HG03196 (cell line): ENCODE results near the gene ARSI.

Experiments used
- ATAC-seq: cut with Tn5 transposase; IDR thresholded peaks from one replicate; pipeline ENCODE4 v1.9.1; 2021; ENCODE audit not compliant: unreplicated experiment

Gene ARSI

GRCh38 chr5:150327139-150327538 is 24.4 kb upstream of the ARSI start:
- no peak for ATAC-seq

GRCh38 chr5:150326707-150327106 is 24.0 kb upstream of the ARSI start:
- ATAC-seq = no peak

GRCh38 chr5:150325426-150325825 is 22.7 kb upstream of the ARSI start:
- ATAC-seq = no peak

DNA sequence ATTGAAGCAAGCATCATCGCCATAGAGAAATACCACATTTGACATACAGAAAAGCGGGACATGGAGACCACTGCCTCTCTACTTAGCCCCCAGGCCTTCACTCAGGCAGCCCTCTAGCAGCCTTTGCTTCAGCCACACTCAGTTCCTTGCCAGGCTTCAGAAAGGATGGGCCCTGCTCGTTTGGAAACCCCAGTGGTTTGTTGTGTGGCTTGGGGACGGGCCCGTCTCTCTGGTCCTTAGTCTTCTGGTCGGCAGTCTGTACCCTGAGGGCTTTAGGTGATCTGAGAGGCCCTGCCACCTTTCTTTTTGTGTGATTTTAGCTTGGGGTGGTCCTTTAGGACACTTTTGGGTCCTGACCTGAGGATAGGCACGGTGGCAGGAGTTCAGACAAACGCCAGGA is 21.1 kb upstream of the ARSI start:
- ATAC-seq = no peak

DNA sequence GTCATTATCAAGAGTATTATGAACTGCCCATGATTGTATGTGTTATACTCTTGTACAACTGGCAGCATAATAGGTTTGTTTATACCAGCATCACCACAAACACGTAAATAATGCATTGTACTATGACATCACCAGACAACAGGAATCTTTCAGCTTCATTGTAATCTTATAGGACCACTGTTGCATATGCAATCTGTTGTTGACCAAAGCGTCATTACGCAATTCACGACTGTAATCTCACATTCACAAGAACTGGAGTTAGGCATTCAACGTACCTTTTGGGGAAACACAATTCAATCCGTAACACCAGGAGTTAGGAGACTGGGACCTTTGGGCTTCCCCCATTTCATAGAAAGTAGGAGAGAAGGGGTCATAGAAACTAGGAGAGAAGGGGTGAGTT is 20.4 kb upstream of the ARSI start:
- no peak for ATAC-seq

DNA sequence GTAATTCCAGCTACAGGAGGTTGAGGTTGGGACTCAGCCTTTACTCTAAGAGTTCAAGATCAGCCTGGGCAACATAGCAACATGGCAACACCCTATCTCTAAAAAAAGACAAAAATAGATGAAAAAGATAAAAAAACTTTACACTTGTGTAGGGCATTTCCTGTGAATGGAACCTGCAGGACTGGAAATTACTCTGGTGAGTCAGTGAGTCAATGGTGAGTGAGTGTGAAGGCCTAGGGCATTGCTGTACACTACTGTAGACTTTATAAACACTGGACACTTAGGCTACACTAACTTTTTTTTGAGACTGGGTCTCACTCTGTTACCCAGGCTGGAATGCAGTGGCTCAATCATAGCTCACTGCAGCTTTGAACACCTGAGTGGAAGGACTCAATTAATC is 19.5 kb upstream of the ARSI start:
- no peak for ATAC-seq

DNA sequence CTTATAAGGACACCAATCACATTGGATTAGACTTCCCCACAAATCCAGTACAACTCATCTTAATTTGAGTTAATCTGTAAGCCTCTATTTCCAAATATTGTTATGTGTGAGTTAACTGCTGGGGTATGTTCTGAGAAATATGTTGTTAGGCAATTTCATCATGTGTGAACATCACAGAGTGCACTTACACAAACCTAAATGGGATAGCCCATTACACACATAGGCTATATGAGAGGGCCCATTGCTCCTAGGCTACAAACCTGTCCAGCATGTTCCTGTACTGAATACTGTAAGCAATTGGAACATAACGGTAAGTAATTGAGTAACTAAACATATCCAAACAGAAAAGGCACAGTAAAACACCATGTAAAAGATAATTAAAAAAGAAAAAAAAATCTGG is 19.1 kb upstream of the ARSI start:
- ATAC-seq = no peak

DNA sequence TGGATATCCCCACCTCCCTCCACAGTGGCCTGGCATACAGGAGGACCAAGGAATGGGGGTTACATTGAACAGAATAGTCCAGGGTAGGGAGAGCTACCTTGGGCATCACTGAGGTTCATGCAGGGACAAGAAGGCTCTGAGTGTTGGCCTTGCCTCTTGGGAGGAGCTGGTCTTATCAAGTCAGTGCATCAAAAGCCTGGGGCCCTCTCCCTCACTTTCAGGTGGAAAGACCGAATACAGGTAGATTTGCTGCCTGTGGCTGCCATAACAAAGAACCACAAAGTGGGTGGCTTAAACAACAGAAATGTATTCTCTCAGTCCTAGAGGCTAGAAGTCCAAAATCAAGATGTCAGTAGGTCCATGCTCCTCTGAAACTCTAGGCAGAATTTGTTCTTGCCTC is 18.5 kb upstream of the ARSI start:
- no peak for ATAC-seq

DNA sequence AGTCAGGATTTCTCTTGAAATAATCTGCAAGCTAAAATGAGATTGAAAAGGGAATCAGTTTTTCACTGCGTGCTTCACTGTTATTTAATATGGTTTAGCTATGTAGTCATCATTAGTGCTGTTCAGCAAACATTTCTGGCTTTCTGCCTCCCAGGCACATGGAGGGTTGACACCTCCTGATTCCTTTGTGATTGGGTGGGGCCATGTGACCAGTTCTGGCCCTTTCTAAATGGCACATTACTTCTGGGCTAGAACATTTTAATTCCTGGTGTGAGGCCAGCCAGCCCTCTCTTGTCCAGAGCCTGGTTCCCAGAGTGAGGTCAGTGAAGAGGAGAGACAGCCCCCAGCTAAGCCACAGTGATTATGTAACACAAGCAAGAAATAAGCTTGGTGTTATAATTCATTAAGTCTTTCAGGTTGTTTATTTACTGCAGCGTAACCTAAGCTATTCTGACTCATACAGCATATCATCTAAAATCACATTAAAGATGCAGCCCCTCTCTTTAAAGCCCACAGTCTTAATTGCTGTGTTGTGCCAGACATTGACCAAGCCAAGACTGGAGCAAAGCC is 17.4 kb upstream of the ARSI start:
- no peak for ATAC-seq

DNA sequence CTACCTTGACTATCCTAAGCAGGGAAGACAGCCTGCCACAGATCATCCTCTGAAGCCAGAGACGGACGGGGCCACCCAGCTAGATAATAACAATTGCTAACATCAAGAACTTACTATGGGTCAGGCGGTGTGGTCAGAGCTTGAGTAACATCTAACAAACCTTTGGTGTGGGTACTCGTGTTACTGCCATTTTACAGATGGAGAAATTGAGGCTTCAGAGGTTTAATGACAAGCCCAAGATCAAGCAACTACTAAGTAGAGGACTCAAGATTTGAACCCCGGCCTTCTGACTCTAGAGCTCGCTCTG is 16.7 kb upstream of the ARSI start:
- ATAC-seq = no peak

GRCh38 chr5:150318613-150319483 is 16.1 kb upstream of the ARSI start:
- no peak for ATAC-seq

DNA sequence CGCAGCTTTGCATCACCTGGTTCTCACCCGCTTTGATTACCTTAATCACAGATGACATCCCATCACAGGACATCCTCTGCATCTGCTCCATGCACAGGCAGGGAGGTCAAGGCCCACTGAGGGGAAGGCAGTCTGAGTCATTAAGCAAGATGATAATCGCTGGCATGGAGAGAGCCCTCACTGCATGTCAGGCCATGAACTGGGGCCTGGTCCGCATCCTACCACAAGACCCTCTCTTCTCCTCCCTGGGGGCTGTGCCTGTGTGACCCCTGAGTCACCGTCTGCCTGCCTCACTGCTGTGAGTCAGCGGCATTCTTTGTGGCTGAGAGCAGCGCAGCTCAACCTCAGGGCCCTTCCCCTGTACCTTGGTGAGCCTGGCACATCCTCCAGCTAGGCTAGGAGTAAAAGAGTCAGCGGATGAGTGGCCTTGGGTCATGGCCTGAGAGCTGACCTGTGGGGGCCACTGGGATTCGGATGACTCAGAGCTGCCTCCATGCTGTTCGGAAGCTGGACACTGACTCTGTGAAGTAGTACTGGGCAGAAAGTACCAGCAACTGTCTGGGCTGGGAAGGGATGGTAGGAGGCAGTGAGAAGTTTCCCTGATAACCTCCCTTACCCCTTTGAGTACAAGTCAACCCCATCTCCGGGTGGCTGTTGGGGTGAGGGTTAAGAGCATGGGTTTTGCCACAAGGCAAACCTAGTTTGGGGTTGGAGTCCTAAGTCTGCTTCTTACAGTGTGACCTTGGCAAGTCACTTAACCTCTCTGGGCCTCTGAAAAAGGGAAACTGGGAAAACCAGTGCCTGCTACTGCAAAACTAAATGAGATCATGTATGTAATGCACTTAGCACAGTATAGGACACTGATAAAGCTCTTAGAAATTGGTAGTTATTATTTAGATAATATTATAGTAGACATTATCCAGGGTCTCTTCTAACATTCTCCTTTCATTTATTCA is 14.6 kb upstream of the ARSI start:
- ATAC-seq = no peak

- no peak for ATAC-seq
These were observed 13.6 kb upstream of the ARSI start for GRCh38 chr5:150316320-150316719.

DNA sequence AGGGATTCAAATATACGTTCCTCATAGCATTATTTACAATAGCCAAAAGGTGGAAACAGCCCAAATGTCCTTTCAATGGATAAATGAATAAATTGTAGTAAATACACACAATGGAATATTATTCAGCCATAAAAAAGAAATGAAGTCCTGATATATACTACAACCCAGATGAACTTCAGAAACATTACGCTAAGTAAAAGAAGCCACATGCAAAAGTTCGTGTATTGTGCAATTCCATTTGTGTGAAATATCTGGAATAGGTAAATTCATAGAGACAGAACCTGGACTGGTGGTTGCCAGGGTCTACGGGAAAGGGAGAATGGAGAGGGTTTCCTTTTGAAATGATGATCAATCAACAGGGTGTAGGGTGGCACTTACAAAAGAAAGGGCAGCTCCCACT is 12.5 kb upstream of the ARSI start:
- no peak for ATAC-seq

GRCh38 chr5:150313921-150314716 is 11.4 kb upstream of the ARSI start:
- no peak for ATAC-seq

DNA sequence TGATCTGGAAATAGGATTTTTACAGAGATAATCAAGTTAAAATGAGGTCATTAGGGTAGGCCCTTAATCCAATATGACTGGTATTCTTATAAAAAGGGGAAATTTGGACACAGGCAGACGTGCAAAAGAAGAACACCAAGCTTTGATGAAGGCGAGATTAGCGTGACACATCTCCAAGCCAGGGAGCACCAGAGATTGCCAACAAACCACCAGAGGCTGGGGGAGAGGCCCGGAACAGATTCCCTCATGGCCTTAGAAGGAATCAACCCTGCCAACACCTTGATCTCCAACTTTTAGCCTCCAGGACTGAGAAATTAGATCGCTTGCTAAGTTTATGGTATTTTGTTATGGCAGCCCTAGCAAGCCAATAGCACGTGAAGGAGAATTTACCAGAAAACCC is 10.8 kb upstream of the ARSI start:
- ATAC-seq = no peak

DNA sequence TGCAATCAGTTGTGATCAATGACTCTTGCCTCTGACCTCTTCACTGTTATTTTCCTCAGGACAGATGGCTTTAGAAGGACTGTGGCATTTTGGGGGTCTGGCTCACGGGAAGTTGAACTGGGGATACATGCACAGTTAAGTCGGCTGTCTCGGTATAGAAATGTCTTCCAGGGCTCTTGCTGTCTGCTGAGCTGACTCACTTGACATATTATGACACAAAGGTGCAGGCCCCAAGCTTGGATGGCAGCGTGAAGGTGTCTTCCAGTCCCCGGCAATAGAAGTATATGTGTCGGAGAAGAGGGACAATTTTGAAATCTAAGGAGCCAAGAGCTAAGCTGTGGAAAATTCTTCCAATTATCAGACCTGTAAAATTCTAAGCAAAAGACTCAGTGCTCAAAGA is 9.8 kb upstream of the ARSI start:
- ATAC-seq = no peak

DNA sequence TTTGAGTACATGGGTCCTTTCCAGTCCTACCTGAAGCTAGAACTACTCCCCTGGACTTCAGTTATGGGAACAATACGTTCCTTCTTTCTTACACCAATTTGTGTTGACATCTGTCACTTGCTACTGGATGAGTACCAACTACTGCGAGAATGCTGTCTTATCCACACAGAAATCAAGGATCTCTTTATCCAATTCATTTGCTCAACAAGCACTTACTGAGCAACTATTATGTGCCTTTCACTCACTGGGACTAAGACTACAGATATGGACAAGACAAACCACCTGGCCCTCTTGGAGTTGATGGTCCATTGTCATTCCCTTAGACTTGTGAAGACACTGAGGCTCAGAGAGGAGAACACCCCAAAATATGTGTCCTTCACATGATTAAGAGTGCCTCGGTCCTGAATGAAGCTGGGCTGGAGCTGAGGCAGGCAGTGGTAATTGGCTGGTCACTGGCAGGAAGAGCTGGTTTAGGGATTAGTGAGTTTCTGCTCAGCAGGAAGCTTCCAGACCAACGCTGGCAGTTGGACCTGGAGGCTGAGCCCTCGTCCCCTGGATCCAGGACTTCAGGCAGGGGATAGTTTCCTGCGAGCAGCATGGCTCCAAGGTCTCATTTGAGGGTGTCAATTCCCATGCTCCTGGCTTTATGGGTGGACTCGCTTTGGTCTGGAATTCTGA is 8.4 kb upstream of the ARSI start:
- ATAC-seq = no peak

DNA sequence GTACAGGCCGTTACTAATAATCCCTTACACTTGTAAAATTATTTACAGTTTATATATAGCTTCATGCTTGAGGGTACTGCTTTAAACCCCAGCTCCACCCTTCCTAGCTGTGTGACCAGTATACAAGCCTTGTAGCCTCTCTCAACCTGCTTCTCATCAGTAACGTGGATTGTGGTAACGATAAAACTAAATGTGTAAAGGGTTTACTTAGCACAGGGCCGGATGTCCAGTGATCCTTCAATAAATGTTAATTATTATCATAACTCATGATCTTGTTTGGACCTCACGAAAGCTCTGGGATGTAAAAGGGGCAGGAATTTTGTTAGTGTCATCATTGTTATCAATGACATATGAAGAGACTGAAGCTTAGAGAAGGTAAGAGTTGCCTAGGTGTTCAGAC is 7.5 kb upstream of the ARSI start:
- ATAC-seq = no peak

DNA sequence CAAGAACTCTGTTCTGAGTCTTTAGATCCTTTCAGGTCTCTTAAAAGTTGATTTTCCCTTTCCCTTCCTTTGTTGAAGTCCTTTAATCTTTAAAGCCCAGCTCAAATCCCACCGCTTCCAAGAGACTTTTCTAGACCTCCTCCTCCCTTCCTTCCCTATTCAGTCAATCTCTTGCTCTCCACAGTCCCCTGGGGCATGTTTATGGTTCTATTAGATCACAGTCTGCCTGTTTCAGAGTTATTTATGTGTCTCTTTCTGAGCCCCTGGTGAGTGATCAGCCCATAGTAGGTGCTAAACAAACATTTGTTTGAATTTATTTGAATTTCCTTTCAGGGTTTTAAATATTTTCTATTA is 7.2 kb upstream of the ARSI start:
- ATAC-seq = no peak
